22Rv1 (cell line): ENCODE data around the gene ZNF841.
"Not testable (repeated sequence)": the region's sequence is repeated elsewhere in the genome, so short reads cannot be mapped to it uniquely, and the experiment has no call there.

Source experiments
- ZFX ChIP-seq: fragments of 450-650 bp; IDR thresholded peaks from 2 replicates; pipeline ENCODE4 v1.6.1; 2017; ENCODE audit warnings: antibody characterized with exemption, borderline replicate concordance
- TF ChIP-seq, protein P1 (sequence below): fragments of 450-650 bp; IDR thresholded peaks from 2 replicates; pipeline ENCODE4 v1.5.1; 2017; ENCODE audit warnings: mild to moderate bottlenecking

DNA sequence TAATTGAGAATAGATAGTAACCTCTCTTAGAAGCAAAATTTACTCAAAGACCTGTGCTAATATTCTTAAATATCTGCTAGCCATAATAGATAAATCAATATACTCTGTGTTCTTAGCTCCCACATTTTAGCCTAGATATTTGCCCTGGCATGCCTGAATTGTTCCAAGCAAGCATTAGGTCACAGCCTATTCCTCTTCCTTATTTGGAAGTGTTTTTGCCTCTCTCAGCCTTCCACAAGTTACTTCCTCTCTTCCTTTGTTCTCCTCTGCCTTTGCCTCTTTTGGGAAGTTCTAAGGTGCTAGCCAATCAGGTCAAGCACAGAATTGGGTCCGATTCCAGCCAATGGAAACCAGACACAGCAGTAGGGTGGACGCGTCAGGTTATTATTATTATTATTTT, 851 bp upstream of the ZNF841 start:
- TF ChIP-seq, protein P1, sequence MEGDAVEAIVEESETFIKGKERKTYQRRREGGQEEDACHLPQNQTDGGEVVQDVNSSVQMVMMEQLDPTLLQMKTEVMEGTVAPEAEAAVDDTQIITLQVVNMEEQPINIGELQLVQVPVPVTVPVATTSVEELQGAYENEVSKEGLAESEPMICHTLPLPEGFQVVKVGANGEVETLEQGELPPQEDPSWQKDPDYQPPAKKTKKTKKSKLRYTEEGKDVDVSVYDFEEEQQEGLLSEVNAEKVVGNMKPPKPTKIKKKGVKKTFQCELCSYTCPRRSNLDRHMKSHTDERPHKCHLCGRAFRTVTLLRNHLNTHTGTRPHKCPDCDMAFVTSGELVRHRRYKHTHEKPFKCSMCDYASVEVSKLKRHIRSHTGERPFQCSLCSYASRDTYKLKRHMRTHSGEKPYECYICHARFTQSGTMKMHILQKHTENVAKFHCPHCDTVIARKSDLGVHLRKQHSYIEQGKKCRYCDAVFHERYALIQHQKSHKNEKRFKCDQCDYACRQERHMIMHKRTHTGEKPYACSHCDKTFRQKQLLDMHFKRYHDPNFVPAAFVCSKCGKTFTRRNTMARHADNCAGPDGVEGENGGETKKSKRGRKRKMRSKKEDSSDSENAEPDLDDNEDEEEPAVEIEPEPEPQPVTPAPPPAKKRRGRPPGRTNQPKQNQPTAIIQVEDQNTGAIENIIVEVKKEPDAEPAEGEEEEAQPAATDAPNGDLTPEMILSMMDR, result not testable (repeated sequence)
- not testable (repeated sequence) for TF ChIP-seq ZFX
